Umbilical cord (tissue), 2 donors: ENCODE measurements around the gene APOO. TPM values are rescaled to one million over a fixed set of nuclear protein-coding genes. Genes with fewer than 3 reads are reported as not detected.
"Not testable (repeated sequence)": the region's sequence is repeated elsewhere in the genome, so short reads cannot be mapped to it uniquely, and the experiment has no call there.

Experiments used
- DNase-seq: peaks from one replicate; pipeline ENCODE4 v3.0.0-alpha.2; 2015; ENCODE audit warnings: low spot score
- total RNA-seq: library from RNA; depleted of rRNA; stranded (reverse); fragments of >200 nt; gene quantifications from one replicate; pipeline ENCODE4 v1.2.3, GENCODE V29; 2014; ENCODE audit warnings: low replicate concordance; ENCODE audit not compliant: insufficient read depth

APOO gene
- total RNA-seq, 1 donor from 2014 or later = 7.5 TPM

DNA sequence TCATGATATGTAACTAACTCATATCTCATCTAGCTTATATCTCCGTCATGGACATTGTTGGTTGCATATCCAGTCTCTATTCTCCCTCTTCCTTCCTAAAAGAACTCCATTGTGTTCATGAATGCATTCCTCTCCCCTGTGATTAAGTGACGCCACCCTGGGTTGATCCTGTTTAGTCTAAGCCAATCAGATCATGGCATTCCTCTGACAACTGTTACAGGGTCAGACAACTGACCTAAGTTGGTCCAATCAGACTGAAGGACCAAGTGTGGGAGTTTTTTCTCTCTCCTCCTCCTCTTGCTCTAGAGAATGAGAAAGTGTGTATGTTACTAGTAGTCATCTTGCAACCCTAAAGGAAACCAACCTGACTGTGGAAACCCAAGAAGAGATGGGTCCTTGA is 3.6 kb downstream of the APOO start:
- no peak for DNase-seq

DNA sequence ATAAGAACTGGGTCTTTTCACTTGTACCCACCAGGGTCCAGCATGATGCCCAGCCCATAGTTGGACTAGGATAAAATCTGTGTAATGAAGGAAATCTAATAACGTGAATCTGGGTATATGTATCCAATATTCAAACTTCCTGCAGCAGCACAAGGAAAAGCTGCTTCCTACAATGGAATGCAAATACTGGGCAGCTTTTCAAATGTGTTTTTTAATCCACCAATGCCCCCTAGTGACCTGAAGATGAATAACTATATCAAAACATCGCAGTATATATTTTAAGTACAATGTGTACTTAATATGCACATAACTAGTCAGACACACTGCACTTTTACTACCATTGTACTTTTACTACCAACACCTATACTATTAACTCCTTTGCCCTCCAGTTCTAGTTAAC is 5.3 kb downstream of the APOO start:
- DNase-seq = peak; percentile 67

DNA sequence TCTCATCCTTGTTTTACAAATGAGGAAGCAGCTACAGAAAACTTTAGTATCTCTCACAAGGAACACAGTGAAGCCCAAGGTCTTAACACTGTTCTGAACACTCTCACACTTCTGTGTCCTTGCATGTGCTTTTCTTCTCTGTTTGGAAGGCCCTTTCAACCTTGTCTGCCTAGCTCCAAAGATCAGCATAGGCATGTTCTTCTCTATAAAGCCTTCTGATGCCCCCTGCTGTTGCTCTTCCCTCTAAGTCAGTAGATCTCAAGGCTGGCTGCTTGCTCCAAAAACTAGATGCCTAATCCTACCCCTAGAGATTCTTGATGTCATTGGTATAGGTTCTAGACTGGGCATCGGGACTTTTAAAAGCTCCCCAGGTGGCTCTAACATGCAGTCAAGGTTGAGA is 5.9 kb downstream of the APOO start:
- peak; percentile 78 for DNase-seq

DNA sequence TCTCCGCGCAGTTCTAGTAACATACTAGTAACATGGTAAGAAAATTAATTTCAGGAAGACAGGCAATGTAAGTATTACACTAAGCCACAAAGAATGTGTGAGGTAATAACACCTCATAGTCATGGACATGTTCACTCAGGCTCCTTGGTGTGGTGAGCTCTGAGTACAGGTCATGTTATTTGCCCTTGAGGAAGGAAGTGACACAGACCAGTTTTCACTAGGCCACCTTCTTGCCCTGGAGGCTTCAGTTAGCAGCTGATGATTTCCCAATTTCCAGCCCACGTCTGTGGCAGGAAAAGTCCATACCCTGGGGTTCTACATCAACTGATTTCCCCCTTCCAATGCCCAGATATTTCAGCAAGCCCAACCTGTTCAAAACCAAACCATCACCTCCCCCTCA is 6.7 kb downstream of the APOO start:
- DNase-seq = no peak

DNA sequence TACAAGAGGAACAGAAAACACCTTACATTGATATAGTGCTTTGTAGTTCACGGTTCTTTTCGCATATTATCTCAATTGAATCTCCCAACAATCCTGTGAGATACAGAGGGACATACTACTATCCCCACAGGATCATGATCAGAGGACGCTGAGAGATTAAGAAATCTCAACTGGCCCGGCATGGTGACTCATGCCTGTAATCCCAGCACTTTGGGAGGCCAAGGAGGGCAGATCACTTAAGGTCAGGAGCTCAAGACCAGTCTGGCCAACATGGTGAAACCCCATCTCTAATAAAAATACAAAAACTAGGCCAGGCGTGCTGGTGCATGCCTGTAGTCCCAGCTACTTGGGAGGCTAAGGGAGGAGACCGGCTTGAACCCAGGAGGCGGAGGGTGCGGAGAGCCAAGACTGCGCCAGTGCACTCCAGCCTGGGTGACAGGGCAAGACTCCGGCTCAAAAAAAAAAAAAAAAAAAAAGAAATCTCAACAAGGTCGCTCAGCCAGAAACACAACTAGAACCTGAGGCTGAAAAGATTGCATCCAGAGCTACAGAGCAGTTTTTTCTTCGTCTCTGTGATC is 7.4 kb downstream of the APOO start:
- no peak for DNase-seq

DNA sequence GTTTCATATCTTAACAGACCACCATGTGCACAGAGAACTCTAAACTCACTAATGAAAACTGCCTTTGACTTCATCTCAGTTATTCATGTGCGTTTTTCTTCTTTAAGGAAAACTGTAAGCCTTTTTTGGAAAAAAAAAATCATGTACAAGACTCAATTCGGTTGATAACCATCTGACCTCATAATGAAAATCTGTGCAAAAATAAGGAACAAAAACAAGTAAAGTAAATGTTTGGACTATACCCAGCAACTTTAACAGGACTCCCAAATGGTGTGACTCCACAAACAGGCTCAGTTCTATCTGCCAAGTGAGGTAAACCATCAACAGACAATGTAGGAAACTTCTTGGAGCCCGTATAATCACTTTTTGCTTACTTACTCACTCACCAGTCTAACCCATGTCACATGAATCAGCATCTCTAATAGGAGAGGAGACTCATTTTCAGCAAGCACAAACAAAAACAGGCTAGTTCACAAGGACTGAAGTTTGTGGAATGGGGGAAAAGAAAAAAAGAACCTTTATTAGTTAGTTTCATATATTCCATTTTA is 9.3 kb downstream of the APOO start:
- no peak for DNase-seq

DNA sequence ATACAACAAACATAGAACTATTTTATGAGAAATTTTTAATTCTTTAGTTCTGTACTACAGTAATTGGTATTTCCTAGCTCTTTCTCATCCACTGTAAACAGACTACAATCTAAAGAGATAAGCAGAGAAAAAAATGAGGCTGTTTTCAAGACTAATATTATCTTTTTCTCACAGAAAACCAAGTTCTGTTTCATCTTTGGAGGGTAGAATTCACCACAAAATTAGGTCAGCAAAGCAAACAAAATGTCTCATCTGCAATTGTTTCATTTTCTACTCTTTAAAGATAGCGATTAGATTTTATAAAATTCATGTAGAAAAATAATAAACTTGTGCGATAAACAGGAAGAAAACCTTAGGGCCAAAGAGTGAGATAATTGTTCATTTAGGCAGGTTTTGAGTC is 10.8 kb downstream of the APOO start:
- DNase-seq = no peak

DNA sequence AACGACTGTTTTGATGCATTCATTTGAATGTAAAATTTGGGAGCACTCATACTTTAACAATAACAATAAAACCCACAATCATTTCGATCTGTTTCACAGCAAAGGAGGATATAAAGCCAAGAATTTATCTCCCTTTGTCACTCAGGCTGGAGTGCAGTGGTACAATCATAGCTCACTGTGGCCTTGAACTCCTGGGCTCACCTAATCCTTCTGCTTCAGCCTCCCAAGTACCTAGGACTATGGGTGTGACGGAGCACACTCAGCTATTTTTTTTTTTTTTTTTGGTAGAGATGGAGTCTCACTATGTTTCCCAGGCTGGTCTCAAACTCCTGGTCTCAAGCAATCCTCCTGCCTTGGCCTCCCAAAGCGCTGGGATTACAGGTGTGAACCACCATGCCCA is 11.2 kb downstream of the APOO start:
- DNase-seq = not testable (repeated sequence)

DNA sequence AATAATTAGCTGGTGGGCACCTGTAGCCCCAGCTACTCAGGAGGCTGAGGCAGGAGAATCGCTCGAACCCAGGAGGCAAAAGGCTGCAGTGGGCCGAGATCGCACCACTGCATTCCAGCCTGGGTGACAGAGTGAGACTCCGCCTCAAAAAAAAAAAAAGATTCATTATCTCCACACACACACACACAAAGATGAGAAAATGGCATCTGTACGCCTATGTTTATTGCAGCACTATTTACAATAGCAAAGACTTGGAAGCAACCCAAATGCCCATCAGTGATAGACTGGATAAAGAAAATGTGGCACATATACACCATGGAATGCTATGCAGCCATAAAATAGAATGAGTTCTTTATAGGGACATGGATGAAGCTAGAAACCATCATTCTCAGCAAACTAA is 12.7 kb downstream of the APOO start:
- not testable (repeated sequence) for DNase-seq

DNA sequence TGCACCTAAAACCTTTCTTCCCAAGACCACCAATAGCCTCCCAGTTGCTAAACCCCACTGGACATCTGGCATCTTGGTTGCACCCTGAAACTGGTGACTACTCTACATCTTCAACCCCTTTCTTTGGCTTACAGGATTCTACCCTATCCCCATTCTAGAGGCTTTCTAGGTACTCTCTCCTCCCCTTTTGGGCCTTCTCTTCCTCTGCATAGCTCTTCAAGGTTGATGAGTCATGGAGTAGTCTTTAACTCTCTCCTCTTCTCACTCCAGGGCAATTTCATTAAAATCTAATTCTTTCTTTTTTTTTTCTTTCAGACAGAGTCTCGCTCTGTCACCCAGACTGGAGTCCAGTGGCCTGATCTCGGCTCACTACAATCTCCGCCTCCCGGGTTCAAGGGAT is 16.8 kb downstream of the APOO start:
- DNase-seq = no peak

DNA sequence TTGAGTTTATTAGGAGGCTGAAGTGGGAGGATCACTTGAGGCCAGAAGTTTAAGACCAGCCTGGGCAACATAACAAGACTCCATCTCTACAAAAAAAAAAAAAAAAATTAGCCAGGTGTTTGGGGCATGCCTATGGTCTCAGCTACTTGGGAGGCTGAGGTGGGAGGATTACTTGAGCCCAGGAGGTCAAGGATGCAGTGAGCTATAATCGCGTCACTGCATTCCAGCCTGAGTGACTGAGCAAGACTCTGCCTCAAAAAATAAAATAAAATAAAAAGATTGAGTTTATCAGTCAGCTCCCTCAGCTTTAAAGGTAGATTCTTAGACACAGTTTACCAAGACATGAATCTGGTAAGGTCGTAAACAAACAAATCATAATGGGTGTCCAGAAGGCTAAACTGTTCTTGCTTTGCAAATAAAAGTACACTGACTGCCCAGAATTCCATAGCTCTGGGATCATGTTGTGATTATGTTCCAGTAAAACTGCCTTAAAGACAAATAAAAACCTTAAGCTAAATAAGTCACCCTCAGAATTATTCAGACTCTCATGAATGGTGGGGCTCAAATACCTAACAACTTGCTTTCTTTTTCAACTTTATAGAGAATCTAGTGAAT is 18.7 kb downstream of the APOO start:
- no peak for DNase-seq

DNA sequence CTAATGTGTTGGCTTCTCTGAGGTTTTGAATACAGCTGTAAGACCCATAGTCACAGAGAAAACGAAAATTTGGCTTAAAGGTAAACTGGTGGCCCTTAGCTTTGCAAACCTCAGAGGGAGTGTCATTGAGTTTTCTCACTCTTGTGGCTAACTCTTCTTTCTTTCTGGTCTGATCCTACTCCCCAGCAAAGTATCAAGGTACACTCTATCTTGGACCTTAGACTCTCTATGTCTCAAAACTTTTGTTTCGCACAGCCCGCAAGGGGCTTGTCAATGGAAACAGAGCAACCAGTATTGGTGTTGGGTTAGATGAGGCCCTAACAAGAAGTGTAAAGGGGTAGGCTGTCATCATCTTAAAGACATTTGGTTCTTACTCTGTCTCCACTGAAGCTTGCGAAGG is 19.8 kb downstream of the APOO start:
- DNase-seq = no peak

DNA sequence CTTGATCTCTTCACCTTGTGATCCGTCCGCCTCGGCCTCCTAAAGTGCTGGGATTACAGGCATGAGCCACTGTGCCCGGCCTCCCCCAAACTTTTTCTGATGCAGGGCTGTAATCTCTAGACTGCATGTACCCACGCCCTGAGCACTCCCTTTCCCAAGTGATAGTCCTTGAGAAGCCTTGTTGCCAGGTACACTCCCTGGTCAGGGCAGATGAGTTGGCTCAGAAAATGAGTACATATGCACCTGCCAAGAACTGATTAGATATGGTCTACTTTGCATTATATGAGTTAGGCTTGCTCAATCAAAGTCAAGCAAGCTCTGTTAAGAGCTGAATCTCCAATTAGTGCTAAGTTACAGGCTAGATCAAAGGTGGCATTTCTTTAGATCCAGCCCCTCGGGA is 20.3 kb downstream of the APOO start:
- DNase-seq = no peak

DNA sequence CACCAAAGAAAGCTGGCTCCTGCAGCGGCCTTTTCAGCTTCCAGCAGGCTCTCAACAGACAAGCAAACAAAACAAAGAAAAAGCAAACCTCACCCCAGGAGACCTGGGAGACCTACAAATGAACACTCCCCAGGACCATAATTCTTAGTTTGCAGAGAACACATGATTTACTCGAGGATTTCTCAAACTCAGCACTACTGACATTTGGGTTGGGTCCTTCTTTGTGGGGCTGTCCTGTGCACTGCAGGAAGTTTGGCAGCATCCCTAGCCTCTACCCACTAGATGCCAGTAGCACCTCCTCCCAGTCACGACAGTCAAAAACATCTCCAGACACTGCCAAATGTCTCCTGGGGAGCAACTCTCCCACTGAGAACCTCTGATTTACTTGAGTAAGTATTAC is 21.9 kb downstream of the APOO start:
- DNase-seq = no peak

DNA sequence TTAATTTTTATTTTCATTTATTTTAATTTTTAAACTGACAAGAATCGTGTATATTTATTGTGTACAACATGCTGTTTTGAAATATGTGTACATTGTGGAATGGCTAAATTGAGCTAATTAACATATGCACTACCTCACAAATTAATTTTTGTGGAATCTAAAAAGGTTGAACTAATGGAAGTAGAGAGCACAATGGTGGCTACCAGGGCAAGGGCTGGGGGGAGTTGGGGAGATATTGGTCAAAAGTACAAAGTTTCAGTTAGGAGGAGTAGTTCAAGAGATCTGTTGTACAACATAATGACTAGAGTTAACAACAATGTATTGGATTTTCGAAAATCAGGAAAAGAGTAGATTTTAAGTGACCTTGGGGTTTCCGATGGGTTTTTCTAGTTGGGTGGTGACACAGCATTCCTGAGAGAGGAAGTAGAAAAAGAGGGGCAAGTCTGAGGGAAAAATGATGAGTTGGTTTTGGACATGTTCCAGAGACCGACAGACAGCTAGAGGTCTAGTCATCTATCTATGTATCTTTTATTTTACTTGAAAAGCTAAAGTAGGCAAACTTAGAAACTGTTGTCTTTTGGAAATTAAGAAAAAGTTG is 23.2 kb downstream of the APOO start:
- no peak for DNase-seq

DNA sequence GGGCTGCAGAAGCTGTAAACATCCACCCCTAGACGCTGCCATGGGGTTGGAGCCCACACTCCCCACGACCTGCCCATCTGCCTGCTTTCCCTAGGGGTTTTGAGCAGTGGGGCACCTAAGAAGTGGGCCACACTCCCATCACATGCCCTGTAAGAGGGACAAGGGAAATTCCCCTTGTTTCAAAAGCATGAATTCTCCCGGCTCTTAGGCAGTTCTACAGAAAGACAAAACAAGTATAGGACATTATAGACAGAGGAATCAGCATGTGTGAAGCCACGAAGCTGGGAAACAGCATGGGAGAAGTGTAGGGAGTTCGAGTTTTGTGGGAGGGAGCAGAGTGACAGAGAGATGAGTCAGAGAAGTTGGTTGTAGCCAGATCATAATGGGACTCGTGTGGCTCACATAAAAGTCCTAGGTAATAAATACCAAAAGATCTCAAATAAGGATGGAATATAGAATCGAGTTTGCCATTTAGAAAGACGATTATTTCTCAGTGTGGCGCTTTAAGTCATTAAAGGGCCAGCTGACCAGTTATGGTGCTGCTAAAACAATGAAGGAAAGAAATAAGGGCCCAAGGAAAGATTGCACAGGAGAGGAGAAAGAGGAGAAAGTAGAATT is 23.9 kb downstream of the APOO start:
- no peak for DNase-seq

DNA sequence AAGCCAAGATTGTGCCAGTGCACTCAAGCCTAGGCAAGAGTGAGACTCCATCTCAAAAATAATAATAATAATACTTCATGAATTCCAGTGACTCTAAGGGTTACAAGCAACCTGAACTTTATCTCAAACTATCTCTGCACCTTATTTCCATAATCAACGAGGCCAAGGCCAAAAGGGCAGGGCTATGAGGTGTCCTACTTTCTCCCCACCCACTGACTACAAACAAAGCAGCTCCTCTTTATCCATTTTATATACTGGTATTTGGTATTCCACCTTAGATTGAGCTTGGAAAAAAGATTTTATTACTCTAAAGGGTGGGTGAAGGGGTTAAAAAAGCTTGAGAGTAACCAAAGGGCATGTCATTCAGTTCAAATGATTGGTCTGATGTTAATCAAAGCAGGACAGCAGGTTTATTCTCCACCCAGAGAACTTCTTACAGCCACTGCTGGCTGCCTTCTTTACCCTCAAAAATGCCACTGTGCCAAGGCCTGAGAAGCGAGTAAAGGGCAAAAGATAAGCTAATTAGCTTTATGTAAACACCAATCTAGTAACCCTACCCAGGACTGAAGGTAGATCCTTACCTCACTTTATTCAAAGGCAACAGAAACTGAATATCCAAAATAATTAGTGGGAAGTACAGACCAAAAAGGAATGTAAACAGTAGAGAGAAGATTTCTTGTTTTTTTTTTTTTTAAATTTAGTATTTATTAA is 28.2 kb downstream of the APOO start:
- DNase-seq = no peak

DNA sequence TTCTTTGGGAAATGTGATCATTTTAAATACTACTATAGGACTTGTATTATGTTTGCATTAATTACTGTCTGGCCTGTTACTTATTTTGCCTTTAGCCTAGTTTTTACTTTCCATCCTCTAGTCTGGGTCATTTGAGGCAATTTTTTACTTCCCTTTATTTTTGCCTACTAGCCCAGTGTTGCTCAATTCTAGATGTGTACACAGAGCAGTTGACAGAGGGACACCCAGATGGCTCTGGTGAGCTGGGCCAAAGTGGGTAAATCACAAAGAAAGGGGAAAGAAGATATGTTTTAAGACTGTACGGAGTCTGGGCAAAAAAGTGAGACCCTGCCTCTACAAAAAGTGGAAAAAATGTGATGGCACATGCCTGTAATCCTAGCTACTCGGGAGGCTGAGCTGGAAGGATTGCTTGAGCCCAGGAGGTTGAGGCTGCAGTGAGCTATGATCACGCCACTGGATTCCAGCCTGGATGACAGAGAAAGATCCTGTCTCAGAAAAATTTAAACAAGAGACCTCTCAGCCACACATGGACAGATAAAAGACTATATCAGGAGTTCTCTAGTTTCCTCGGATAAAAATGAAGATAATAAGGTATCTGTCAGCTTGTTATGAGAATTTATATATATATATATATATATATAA is 35.7 kb downstream of the APOO start:
- peak; percentile 12 for DNase-seq

DNA sequence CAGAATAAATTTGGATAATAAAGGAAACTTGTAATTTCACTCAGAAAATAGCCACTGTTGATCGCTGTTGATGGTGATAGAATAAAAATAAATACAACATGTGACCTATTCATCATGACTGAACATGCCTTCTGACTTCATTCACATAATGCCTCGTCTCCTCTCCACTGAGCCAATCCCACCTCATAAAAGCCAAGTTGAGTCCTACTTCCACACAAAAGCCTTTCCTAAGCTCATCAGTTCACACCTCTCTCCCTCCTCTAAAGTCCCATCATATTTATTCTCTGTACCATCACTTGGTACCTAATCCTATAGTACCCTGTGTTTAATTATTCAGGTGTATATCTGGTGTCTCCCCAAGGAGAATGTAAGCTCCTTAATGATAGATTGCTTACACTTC is 37.7 kb downstream of the APOO start:
- DNase-seq = no peak

DNA sequence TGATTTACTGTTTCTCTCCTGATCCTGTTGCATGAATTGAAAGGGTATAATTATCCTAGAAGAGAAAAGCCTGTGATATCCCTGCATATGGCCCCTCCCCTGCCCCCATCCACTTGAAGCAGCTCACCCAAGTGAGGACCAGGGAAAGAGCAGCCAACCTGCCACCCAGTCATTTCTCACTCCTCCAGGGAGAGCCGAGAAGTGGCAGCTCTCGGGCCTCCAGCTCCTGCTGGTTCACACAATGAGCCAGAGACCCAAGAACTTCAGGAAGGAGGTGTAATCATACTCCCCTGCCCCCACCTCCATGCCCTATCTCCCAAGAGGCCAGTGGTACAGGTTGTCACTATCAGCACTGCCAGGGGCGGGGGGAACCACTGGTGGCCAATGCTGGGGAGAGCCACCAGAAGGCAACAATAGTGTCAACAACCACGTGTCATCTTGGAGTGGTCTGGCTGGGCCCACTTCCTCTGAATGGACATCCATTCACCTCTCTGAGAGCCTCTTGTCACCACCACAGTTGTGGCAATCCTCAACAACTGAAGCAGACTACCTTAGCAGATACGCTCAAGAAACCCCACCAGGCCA is 42.9 kb downstream of the APOO start:
- DNase-seq = no peak

DNA sequence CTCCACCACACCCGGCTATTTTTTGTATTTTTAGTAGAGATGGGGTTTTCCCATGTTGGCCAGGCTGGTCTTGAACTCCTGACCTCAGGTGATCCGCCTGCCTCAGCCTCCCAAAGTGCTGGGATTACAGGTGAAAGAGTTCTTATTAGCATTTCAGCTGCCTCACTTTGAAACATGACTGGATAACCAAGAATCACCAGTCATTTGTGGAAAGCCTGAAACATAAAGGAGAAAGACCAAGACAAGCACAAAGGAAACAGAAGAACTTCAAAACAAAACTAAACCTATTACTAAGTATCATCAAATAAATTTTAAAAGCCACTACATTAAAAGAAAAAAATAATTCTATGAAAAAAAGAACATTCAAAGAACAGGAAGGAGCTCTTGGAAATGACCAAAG is 45.8 kb downstream of the APOO start:
- not testable (repeated sequence) for DNase-seq
